GM19455 (cell line): Measurements from ENCODE around the gene SEPTIN7.
A peak's percentile ranks its signal among the peaks of the same experiment; 100 is the strongest.

Source experiments
- ATAC-seq: cut with Tn5 transposase; IDR thresholded peaks from one replicate; pipeline ENCODE4 v1.9.1; 2021; ENCODE audit not compliant: unreplicated experiment

SEPTIN7 gene

DNA sequence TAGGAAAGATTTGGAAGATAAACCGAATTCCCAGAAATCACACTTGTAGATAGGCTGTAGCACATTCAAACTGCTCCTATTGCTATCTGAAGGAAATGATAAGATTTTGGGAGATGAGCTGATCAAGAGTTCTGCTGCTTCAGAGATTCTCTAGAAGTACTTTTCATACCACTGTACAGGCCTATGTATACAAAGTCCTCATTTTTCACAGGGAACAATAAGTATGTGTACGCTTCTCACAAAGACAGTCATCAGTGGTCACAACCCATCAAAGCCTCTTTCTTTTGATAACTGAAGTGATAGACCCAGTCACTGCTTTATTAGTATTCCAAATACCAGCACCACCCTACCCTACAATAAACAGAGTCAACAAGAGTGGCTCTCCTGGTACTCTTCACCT, 15.6 kb upstream of the SEPTIN7 start:
- no peak for ATAC-seq

DNA sequence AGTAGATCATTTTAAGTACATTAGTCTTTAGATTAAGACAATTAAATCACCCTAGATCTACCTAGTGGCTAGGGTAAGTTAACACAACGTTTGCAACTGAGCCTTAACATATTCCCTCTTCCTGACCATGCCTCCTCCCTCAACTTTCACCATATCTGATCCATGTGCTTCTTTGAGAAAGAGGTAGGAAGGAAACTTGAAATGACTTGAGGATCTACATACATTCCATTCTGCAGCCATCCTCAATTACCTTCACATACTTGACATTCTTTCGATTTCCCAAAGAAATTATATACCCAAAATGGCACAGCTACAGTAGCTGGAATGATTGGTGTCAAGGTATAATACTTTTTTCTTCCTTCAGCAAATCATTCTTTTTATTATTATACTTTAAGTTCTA, 12.9 kb upstream of the SEPTIN7 start:
- no peak for ATAC-seq

GRCh38 chr7:35792472-35792871, 8.4 kb upstream of the SEPTIN7 start:
- no peak for ATAC-seq

DNA sequence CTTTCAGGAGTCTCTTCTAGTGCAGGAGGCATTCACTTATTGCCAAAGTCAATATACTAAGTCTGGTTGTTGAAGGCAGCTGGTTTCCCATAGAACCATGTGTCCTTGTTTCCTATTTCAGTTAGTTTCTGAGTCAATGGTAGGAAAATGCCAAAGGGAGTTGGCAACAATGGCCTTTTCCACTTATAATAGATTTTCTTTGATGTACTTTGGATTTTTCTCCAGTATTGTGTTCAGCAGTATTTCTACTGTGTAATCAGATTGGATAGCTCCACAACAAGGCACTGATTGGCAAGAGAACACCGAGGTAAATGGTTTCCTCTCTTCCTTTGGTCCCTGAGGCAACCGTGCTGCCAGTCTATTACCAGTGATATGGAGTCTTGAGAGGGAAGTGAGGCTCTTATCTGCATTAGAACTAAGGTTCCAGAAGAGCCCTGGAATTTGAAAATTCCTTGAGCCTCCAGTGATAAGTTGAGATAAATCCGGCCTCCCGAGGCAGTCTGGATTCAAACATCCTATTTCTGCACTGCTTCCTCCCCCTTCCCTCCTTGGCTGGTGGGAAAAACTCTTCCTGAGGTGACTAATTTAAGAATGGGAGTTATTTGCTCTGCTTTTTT, 7.9 kb upstream of the SEPTIN7 start:
- ATAC-seq: no peak

- no peak for ATAC-seq
Observed at GRCh38 chr7:35797311-35797710, 3.5 kb upstream of the SEPTIN7 start.

DNA sequence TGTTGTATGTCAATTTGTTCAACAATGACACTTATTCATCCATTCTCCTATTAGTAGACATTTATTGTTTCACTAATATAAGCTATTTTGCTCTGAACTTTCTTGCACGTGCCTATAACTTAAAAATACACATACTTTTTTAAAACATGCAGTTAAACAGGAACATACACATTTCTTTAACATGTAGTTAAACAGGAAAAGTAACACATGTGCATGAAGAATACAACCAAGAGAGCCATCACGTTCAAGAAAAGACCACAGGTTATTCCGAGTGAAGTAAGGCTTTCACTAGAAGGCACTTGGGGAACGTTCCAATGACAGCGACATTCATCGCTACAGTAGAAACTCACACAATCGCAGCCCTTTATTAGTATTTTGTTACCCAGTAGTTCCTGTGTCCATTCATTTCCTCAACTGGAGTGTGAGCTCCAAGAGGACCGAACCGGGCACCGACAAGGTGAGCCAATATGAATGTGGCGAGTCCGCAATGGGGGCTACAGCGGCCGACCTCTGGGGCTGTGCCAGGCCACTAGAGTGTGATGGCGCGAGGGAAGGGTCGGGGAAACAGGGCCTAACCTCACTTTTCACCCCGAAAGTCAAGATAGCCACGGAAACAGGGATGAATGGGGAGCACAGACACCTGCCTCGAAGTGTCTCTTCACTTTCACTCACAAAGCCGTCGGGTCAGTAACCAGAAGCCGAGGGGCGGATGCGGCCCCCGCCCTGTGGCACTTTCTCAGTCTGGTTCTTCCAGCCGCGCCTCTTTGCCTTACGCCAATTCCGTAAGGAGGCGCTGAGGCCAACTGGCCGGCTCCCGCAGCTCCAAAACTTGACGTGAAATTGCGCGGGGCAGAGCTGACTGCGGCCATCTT, 775 bp upstream of the SEPTIN7 start:
- ATAC-seq: peak; percentile 46

GRCh38 chr7:35801392-35802101, 690 bp downstream of the SEPTIN7 start:
- peak; percentile 42 for ATAC-seq

- ATAC-seq: no peak
Observed at GRCh38 chr7:35802102-35802466, 1.2 kb downstream of the SEPTIN7 start.

DNA sequence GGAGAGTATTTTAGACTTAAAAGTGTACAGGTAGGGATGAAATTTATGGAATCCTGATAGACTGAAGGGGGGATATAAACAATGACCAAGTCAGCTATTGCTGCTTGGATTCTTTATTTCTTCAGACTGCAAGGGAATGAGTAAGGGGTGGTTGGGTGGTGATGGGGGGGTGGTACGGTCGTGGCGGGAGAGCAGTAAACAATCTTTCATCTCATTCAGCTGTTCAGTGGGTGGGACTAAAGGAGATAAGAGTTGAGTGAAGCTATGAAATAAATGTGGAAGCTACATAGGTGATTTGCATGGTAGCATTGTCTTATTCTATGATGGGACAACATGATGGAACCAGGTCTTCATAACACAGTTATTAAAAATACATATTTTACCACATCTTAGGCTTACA, 1.8 kb downstream of the SEPTIN7 start:
- ATAC-seq: no peak

DNA sequence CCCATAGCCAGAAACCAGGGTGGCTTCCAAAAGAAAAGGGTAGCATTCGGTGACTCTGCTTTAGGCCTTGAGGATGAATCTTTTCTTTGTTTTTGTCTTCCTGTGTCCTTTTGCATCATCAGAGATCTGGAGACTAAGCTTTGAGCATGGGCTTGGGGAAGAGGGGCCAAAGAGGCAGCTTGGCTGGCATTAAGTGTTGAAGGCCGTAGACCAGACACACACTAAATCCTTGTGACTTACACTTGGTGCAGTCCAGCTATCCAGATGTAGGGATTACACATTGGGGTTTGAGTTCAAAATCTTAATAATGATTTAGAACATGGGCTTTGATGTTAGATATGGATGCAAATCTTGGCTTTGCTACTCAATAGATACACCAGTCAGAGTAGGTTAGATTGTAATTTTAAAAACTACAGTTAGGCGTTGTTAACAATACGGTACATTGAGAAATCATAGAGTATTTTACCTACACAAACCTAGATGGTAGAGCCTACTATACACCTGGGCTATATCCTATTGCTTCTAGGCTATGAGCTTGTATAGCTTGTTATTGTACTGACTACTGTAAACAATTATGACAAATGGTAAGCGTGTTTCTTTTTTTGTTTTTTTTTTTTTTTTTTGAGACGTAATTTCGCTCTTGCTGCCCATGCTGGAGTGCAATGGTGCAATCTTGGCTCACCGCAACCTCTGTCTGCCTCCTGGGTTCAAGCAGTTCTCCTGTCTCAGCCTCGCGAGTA, 3.5 kb downstream of the SEPTIN7 start:
- ATAC-seq: no peak

DNA sequence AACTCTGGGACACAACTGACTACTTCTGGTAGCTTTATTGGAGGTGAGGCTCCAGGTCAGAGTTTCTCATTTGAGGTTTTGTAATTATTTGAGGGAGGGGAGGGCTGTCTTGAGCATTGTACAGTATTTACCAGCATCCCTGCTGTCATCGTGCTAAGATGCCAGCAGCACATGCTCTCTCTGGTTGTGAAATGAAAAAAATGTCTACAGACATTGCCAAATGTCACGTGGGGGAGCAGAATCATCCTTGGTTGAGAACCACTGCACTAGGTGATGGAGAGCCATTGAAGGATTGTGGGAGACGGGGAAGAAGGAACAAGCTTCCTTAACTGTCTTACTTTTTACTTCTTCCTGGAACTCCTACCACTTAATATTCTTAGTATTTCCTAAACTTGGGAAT, 5.0 kb downstream of the SEPTIN7 start:
- ATAC-seq: no peak

- ATAC-seq: no peak
Observed at GRCh38 chr7:35816514-35816913, 15.7 kb downstream of the SEPTIN7 start.

- no peak for ATAC-seq
Observed at GRCh38 chr7:35817181-35817580, 16.3 kb downstream of the SEPTIN7 start.

GRCh38 chr7:35817930-35818329, 17.1 kb downstream of the SEPTIN7 start:
- no peak for ATAC-seq

DNA sequence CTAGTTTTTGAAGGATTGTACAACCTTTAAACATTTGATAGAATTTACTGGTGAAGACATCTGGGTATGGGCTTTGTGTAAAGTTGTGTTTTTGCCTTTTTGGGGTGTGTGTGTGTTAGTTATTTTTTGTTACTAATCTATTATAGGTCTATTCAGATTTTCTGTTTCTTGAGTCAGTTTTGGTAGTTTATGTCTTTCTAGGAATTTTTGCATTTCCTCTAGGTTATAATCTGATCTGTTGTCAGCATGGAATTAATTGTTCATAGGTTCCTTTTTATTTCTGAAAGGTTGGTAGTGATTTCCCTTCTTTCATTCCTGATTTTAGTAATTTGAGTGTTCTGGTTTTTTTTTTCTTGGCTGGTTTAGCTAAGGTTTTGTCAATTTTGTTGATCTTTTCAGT, 17.7 kb downstream of the SEPTIN7 start:
- no peak for ATAC-seq

DNA sequence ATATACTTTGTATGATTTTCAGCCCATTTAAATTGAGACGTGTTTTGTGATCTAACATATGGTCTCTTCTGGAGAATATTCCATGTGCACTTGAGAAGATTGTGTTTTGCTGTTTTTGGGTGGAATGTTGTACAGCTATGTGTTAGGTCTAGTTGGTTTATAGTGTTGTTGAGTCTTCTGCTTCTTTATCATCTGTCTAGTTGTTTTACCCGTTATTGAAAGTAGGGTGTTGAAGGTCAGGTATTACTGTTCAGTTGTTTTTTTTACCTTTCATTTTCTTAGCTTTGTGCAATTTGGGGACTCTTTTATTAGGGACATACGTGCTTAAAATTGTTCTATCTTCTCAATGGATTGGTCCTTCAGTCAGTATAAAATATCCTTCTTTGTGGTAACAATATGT, 18.5 kb downstream of the SEPTIN7 start:
- no peak for ATAC-seq

- no peak for ATAC-seq
Observed at GRCh38 chr7:35819954-35820703, 19.3 kb downstream of the SEPTIN7 start.

GRCh38 chr7:35820858-35821257, 20.0 kb downstream of the SEPTIN7 start:
- no peak for ATAC-seq

- no peak for ATAC-seq
Observed at GRCh38 chr7:35823440-35823839, 22.6 kb downstream of the SEPTIN7 start.

DNA sequence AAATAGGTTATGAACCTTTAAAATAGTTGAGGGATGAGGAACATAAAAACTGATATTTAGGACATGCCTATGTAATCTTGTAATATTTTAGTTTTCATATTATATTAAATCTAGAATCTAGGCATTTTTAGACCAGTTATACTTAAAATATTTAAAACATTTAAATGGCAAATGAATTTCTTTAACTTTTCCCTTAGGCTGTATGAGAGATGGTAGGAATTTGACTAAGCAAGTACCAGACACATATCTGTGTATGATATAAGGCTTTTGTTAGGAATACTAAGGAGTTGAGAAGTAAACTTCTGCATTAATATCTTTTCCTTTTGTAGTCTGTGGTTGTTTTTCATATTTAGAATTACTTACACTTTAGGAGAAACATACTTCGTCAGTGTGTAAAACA, 25.1 kb downstream of the SEPTIN7 start:
- ATAC-seq: no peak

DNA sequence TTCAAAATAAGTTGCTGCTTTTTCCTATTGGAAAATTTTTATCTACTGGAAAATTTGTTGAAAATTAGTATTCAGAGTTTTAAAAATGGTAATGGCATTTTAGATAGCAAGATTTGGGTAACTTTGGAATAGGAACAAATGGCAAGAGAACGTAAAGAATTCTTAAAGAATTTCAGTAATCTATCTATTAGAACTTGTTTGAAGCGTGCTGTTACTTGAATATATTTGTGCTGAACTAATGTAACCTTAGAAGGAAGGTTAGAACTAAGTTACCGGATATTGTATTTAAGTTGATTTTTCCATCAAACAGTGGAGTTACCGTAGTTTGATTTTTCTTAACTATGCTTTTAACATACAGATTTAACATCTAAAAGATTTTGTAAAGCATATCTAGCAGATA, 25.9 kb downstream of the SEPTIN7 start:
- no peak for ATAC-seq
